Gastroesophageal sphincter (tissue), 3 donors: ENCODE data around the gene PTPRO.

ENCODE experiments used
- POLR2AphosphoS5 ChIP-seq: sonication (generic); formaldehyde crosslinking; IDR thresholded peaks from one replicate; pipeline ENCODE4 v1.6.1; 2017; ENCODE audit warnings: antibody characterized with exemption
- TF ChIP-seq, protein P1 (sequence below), 4 experiments: fragments of 200-600 bp in 2 of 4; fragments of 450-650 bp in 2 of 4; sonication (generic) in 1 of 4; IDR thresholded peaks; one replicate each; pipeline ENCODE4 v1.5.1; 2017 to 2019; ENCODE audit warnings: antibody characterized with exemption in 4 of 4, mild to moderate bottlenecking in 2 of 4, moderate library complexity in 2 of 4

DNA sequence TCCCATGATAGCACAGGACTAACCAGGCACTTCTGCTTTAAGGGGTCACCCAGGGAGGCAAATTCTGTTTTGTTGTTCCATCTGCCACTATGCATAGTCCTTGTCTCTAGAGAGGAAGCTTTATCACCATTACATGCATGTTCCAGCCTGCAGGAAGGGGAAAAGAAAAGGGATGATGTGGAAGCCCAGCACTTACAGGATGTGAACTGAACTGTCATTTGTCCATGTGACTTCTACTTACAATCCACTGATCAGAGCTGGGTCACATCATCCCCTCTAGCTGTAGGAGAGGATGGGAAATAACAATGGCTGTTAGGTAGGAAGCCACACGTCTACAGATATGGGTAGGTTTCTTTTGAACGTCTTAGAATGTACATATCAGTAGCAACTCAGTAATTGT lies 203.1 kb downstream of the PTPRO start:
- TF ChIP-seq, protein P1, sequence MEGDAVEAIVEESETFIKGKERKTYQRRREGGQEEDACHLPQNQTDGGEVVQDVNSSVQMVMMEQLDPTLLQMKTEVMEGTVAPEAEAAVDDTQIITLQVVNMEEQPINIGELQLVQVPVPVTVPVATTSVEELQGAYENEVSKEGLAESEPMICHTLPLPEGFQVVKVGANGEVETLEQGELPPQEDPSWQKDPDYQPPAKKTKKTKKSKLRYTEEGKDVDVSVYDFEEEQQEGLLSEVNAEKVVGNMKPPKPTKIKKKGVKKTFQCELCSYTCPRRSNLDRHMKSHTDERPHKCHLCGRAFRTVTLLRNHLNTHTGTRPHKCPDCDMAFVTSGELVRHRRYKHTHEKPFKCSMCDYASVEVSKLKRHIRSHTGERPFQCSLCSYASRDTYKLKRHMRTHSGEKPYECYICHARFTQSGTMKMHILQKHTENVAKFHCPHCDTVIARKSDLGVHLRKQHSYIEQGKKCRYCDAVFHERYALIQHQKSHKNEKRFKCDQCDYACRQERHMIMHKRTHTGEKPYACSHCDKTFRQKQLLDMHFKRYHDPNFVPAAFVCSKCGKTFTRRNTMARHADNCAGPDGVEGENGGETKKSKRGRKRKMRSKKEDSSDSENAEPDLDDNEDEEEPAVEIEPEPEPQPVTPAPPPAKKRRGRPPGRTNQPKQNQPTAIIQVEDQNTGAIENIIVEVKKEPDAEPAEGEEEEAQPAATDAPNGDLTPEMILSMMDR (IDR thresholded peaks at IDR 0.05), result no peak
- TF ChIP-seq POLR2AphosphoS5, result no peak
